T follicular helper cell (primary cell): ENCODE data around the gene LCLAT1.
"Not testable (repeated sequence)": the region's sequence is repeated elsewhere in the genome, so short reads cannot be mapped to it uniquely, and the experiment has no call there.

Experiments used
- DNase-seq: peaks from one replicate; pipeline ENCODE4 v3.0.0-alpha.2; 2020; ENCODE audit warnings: low read depth

LCLAT1 gene

GRCh38 chr2:30487603-30488002, 40.6 kb downstream of the LCLAT1 start:
- DNase-seq: no peak

GRCh38 chr2:30488012-30488659, 41.1 kb downstream of the LCLAT1 start:
- DNase-seq: no peak

GRCh38 chr2:30491225-30491624, 44.2 kb downstream of the LCLAT1 start:
- no peak for DNase-seq

GRCh38 chr2:30492185-30492584, 45.1 kb downstream of the LCLAT1 start:
- no peak for DNase-seq

- no peak for DNase-seq
Observed at GRCh38 chr2:30492619-30493018, 45.6 kb downstream of the LCLAT1 start.

GRCh38 chr2:30493440-30493839, 46.4 kb downstream of the LCLAT1 start:
- DNase-seq: no peak

- DNase-seq: not testable (repeated sequence)
Observed at GRCh38 chr2:30495896-30496295, 48.9 kb downstream of the LCLAT1 start.

GRCh38 chr2:30499681-30500080, 52.6 kb downstream of the LCLAT1 start:
- no peak for DNase-seq

- no peak for DNase-seq
Observed at GRCh38 chr2:30500699-30501098, 53.7 kb downstream of the LCLAT1 start.

- no peak for DNase-seq
Observed at GRCh38 chr2:30502310-30502709, 55.3 kb downstream of the LCLAT1 start.

GRCh38 chr2:30503007-30503694, 56.1 kb downstream of the LCLAT1 start:
- DNase-seq: no peak

GRCh38 chr2:30503695-30504052, 56.6 kb downstream of the LCLAT1 start:
- DNase-seq: no peak

GRCh38 chr2:30504731-30505130, 57.7 kb downstream of the LCLAT1 start:
- DNase-seq: no peak

- DNase-seq: no peak
Observed at GRCh38 chr2:30505500-30506180, 58.6 kb downstream of the LCLAT1 start.

GRCh38 chr2:30507460-30507859, 60.4 kb downstream of the LCLAT1 start:
- not testable (repeated sequence) for DNase-seq

- DNase-seq: no peak
Observed at GRCh38 chr2:30509716-30510115, 62.7 kb downstream of the LCLAT1 start.

- DNase-seq: no peak
Observed at GRCh38 chr2:30510409-30510808, 63.4 kb downstream of the LCLAT1 start.

GRCh38 chr2:30511122-30512083, 64.4 kb downstream of the LCLAT1 start:
- DNase-seq: no peak

- DNase-seq: no peak
Observed at GRCh38 chr2:30512243-30512886, 65.3 kb downstream of the LCLAT1 start.

GRCh38 chr2:30513649-30514048, 66.6 kb downstream of the LCLAT1 start:
- not testable (repeated sequence) for DNase-seq

- DNase-seq: no peak
Observed at GRCh38 chr2:30514134-30514847, 67.2 kb downstream of the LCLAT1 start.
